Esophagus muscularis mucosa (tissue), 4 donors: ENCODE measurements around the gene RPLP2. TPM values are rescaled to one million over a fixed set of nuclear protein-coding genes. Genes with fewer than 3 reads are reported as not detected.
A peak's percentile ranks its signal among the peaks of the same experiment; 100 is the strongest.

ENCODE experiments used
- DNase-seq: peaks from one replicate; pipeline ENCODE4 v3.0.0-alpha.2; 2017; ENCODE audit errors: extremely low spot score
- H3K27ac ChIP-seq, 4 donors: fragments of 200-600 bp; sonication (generic); replicated peaks in 1 of 4; 1 replicate in 3 of 4; 2 replicates in 1 of 4; pipeline ENCODE4 v1.5.1; 2016 to 2019; ENCODE audit warnings: mild to moderate bottlenecking in 1 of 4
- H3K27me3 ChIP-seq, 4 donors: fragments of 200-600 bp; sonication (generic); one replicate each; pipeline versions ENCODE4 v1.5.1 to v1.6.0; 2016 to 2019
- H3K36me3 ChIP-seq, 4 donors: fragments of 200-600 bp; sonication (generic); one replicate each; pipeline ENCODE4 v1.5.1; 2016 to 2019
- H3K4me1 ChIP-seq, 4 donors: fragments of 200-600 bp; sonication (generic); one replicate each; pipeline ENCODE4 v1.5.1; 2016 to 2019
- H3K4me3 ChIP-seq, 4 donors: fragments of 200-600 bp; sonication (generic); 1 replicate in 2 of 4; 2 replicates in 2 of 4; pipeline ENCODE4 v1.5.1; 2016 to 2019; ENCODE audit warnings: mild to moderate bottlenecking in 4 of 4, moderate library complexity in 1 of 4
- H3K9me3 ChIP-seq, 4 donors: fragments of 200-600 bp; sonication (generic); 1 replicate in 3 of 4; 2 replicates in 1 of 4; pipeline ENCODE4 v1.5.1; 2016 to 2019
- CTCF ChIP-seq, 3 experiments: fragments of 200-600 bp in 2 of 3; fragments of 450-650 bp in 1 of 3; sonication (generic) in 2 of 3; IDR thresholded peaks; one replicate each; pipeline ENCODE4 v1.5.1; 2017 to 2019; ENCODE audit warnings: antibody characterized with exemption in 3 of 3, mild to moderate bottlenecking in 2 of 3, moderate library complexity in 1 of 3
- EP300 ChIP-seq: sonication (generic); formaldehyde crosslinking; IDR thresholded peaks from one replicate; pipeline ENCODE4 v1.6.1; 2017; ENCODE audit warnings: antibody characterized with exemption
- POLR2A ChIP-seq: fragments of 450-650 bp; IDR thresholded peaks from one replicate; pipeline ENCODE4 v1.6.1; 2017; ENCODE audit warnings: antibody characterized with exemption, moderate library complexity, mild to moderate bottlenecking, low read depth
- POLR2AphosphoS5 ChIP-seq, 2 donors: sonication (generic); formaldehyde crosslinking; IDR thresholded peaks; one replicate each; pipeline ENCODE4 v1.6.1; 2017; ENCODE audit warnings: antibody characterized with exemption in 2 of 2
- WGBS: methylation state at CpG from one replicate; pipeline ENCODE4 v1.1.5; 2018; 5-methylcytosine and 5-hydroxymethylcytosine counted together
- intact Hi-C: fragments of 100-400 bp; cut with DNase I; formaldehyde crosslinking; loops from one replicate; pipeline ENCODE4 v1.15.1; 2023
- total RNA-seq, 4 donors: library from RNA; depleted of rRNA; stranded (reverse); fragments of >200 nt; gene quantifications; one replicate each; pipeline versions ENCODE4 v1.1.0 to v1.2.1, GENCODE V29; 2016

The RPLP2 gene
- total RNA-seq, 4 donors from 2014 or later: 318 to 813 (median 686) TPM

DNA sequence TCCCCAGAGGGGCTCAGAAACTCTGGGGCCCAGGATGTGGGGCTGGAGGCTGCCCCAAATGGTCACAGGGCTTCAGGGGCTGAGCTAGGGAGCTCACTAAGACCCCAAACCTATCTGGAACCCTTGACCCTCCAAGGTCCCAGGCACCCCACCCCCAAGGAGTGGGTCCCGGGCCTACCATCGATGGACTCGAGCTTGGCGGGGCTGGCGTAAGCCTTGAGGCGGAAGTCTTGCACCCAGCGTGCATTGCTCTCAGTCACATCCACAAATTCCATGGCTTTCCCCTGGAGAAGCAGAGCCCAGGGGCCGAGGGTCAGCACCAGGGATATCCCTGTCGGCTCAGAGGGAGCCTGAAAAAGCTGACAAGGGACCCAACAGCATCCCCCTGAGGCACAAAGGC, 35.9 kb upstream of the RPLP2 start:
- intact Hi-C loops: no loop called here
- H3K27ac ChIP-seq: no peak overlapping the region
- H3K4me3 ChIP-seq: no peak overlapping the region
- no peak for DNase-seq
- H3K4me1 ChIP-seq: peaks cover 24 to 65% (median 51%) of the 10 kb centered on the region in 4 donors
- H3K27me3 ChIP-seq: no peaks in the 10 kb centered on the region
- 94% methylated on average over 8 of the region's 9 CpGs for WGBS
- TF ChIP-seq POLR2AphosphoS5 (IDR thresholded peaks at IDR 0.05) (no peak), POLR2A (no peak), CTCF (IDR thresholded peaks at IDR 0.05) (no peak), EP300 (no peak)
- H3K9me3 ChIP-seq: no peaks in the 10 kb centered on the region
- H3K36me3 ChIP-seq: peaks cover 14 to 56% (median 51%) of the 10 kb centered on the region in 4 donors

DNA sequence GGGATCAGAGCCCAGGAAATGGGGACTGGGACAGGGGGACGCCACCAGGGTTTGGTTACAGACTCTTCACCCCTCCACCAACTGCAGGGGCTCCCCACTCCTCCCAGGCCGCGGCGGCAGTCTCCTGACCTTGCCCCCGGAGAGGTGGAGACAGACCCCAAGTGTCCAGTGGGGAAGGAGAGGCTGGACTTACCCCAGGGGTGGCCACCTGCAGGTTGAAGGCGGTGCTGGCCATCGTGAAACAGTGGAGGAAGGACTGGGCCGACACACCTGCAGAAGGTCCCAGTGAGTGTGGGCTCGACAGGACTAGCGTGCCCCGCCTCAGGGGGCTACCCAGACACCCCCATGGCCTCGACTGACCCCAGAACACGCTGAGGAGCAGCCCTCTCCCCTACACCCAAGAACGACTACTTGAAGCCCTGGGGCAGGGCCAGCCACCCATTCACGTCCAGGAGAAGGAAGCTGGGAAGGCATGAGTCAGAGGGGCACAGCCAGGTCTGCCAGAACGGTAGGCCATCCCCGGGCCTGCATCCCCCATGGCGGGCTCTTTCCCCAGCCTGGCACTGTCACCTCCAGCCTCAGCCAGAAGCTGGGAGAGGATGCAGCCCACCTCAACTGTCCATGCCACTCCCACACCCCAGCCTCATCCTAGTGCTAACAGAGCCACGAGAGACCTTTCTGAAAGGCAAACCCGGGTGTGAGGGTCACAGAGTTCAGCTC, 34.7 kb upstream of the RPLP2 start:
- DNase-seq: no peak

GRCh38 chr11:776263-776560, 33.6 kb upstream of the RPLP2 start:
- H3K27ac ChIP-seq: peak overlapping the region in 2 of 4 donors; percentile 83 to 90
- no peak for TF ChIP-seq CTCF (IDR thresholded peaks at IDR 0.05)
- TF ChIP-seq POLR2A: no peak
- no peak for TF ChIP-seq EP300
- TF ChIP-seq POLR2AphosphoS5 (IDR thresholded peaks at IDR 0.05): no peak
- no peak for DNase-seq
- no peaks in the 10 kb centered on the region for H3K27me3 ChIP-seq
- H3K36me3 ChIP-seq: peaks cover 5 to 40% (median 35%) of the 10 kb centered on the region in 4 donors
- H3K9me3 ChIP-seq: no peaks in the 10 kb centered on the region
- H3K4me3 ChIP-seq: peak overlapping the region; percentile 85 to 99 (median 96)
- WGBS: 41% methylated on average over 8 of the region's 11 CpGs
- intact Hi-C loops: no loop called here
- peaks cover 24 to 74% (median 55%) of the 10 kb centered on the region in 4 donors for H3K4me1 ChIP-seq

More for the DNA sequence above, 34.7 kb upstream of the RPLP2 start:
- Histone ChIP-seq H3K4me3 (peak overlapping the region in 1 of 4 donors; percentile 98), H3K27ac (no peak overlapping the region), H3K4me1 (peaks cover 24 to 73% (median 55%) of the 10 kb centered on the region in 4 donors), H3K9me3 (no peaks in the 10 kb centered on the region), H3K27me3 (no peaks in the 10 kb centered on the region), H3K36me3 (peaks cover 14 to 48% (median 44%) of the 10 kb centered on the region in 4 donors)
- no peak for TF ChIP-seq EP300
- TF ChIP-seq POLR2AphosphoS5 (IDR thresholded peaks at IDR 0.05): no peak
- TF ChIP-seq POLR2A: no peak
- TF ChIP-seq CTCF (IDR thresholded peaks at IDR 0.05): no peak
- intact Hi-C loops: no loop called here
- WGBS: 78% methylated on average over 15 of the region's 20 CpGs

DNA sequence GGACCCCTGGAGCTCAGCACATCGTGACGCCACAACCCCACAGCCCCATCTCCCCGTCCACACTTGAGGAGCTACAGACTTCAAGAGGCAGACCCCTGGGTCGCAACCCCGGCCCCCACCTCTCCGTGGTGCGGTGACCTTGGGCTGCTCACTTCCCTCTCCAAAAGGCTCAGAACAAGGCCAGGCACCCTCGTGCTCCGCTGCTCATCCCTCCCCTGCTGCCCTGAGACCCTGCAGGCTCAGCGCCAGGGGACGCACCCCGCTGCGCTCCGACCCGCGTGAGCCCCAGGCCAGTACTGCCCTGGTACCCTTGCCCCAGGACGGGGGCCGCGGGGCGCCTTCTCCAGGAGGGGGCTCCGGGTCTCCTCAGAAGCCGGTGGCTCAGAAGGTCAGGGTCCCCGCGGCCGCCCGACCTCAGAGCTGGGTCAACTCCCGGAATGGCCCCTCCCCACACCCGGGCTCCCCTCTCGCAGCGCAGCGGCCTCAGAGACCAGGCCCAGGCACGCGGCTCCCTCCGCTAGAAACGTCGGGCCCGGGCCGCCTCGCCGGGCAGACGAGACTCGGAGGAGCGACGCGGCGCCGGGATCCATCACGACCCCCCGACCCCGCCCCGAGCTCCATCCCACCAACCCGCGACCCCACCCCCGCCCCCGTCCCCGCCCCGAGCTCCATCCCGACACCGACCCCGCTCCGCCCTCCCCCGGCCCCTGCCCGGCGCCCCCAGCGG, 33.0 kb upstream of the RPLP2 start:
- TF ChIP-seq POLR2AphosphoS5 (IDR thresholded peaks at IDR 0.05): no peak
- peaks cover 24 to 71% (median 55%) of the 10 kb centered on the region in 4 donors for H3K4me1 ChIP-seq
- peaks cover 3 to 35% (median 30%) of the 10 kb centered on the region in 4 donors for H3K36me3 ChIP-seq
- H3K27ac ChIP-seq: peak overlapping the region; percentile 83 to 90 (median 87)
- H3K9me3 ChIP-seq: no peaks in the 10 kb centered on the region
- H3K27me3 ChIP-seq: no peaks in the 10 kb centered on the region
- DNase-seq: no peak
- 0% methylated on average over 13 of the region's 65 CpGs for WGBS
- intact Hi-C loops: no loop called here
- peak overlapping the region; percentile 85 to 99 (median 96) for H3K4me3 ChIP-seq
